Stimulated activated memory B cell treated with anti-CD40 and anti-IgM and Interleukin-4, amounts not matched to agents 10 μg/mL and 1 μg/mL and 100 μg/mL, for 72 hours (primary cell): Measurements from ENCODE around the gene CDH4.

Experiments
- ATAC-seq: fragments of 150-1000 bp; cut with Tn5 transposase; 2 replicates; pipeline ENCODE4 v1.10.0; 2021
- H3K27ac Mint-ChIP-seq: one replicate; pipeline ENCODE4 v1.8.0; 2022; ENCODE audit warnings: mild to moderate bottlenecking, mixed read lengths
- H3K27me3 Mint-ChIP-seq: one replicate; pipeline ENCODE4 v1.8.0; 2022; ENCODE audit warnings: mixed read lengths
- H3K36me3 Mint-ChIP-seq: one replicate; pipeline ENCODE4 v1.8.0; 2022; ENCODE audit warnings: mixed read lengths
- H3K4me1 Mint-ChIP-seq: one replicate; pipeline ENCODE4 v1.8.0; 2022; ENCODE audit warnings: mixed read lengths
- H3K4me3 Mint-ChIP-seq: one replicate; pipeline ENCODE4 v1.8.0; 2022; ENCODE audit warnings: mild to moderate bottlenecking, moderate library complexity, mixed read lengths
- H3K9me3 Mint-ChIP-seq: one replicate; pipeline ENCODE4 v1.8.0; 2022; ENCODE audit warnings: mixed read lengths

Gene CDH4

GRCh38 chr20:61287583-61288275 lies 35.7 kb downstream of the CDH4 start:
- Mint-ChIP-seq H3K27ac (no peak overlapping the region), H3K9me3 (peaks cover 3% of the 10 kb centered on the region), H3K4me3 (no peak overlapping the region), H3K36me3 (no peaks in the 10 kb centered on the region), H3K4me1 (no peaks in the 10 kb centered on the region), H3K27me3 (no peaks in the 10 kb centered on the region)
- no peak for ATAC-seq

GRCh38 chr20:61288331-61288784 lies 36.3 kb downstream of the CDH4 start:
- Mint-ChIP-seq H3K27me3 (no peaks in the 10 kb centered on the region), H3K4me1 (no peaks in the 10 kb centered on the region), H3K4me3 (no peak overlapping the region), H3K27ac (no peak overlapping the region), H3K9me3 (peaks cover 3% of the 10 kb centered on the region), H3K36me3 (no peaks in the 10 kb centered on the region)
- no peak for ATAC-seq

GRCh38 chr20:61289166-61289565 lies 37.1 kb downstream of the CDH4 start:
- no peaks in the 10 kb centered on the region for H3K4me1 Mint-ChIP-seq
- no peaks in the 10 kb centered on the region for H3K36me3 Mint-ChIP-seq
- H3K4me3 Mint-ChIP-seq: no peak overlapping the region
- H3K9me3 Mint-ChIP-seq: peaks cover 3% of the 10 kb centered on the region
- no peaks in the 10 kb centered on the region for H3K27me3 Mint-ChIP-seq
- no peak for ATAC-seq
- no peak overlapping the region for H3K27ac Mint-ChIP-seq

- Mint-ChIP-seq H3K9me3 (peaks cover 4% of the 10 kb centered on the region), H3K36me3 (no peaks in the 10 kb centered on the region), H3K27ac (no peak overlapping the region), H3K4me1 (no peaks in the 10 kb centered on the region), H3K27me3 (no peaks in the 10 kb centered on the region), H3K4me3 (no peak overlapping the region)
- ATAC-seq: no peak
Measured at GRCh38 chr20:61290721-61291120, 38.7 kb downstream of the CDH4 start.

- peaks cover 8% of the 10 kb centered on the region for H3K9me3 Mint-ChIP-seq
- no peaks in the 10 kb centered on the region for H3K27me3 Mint-ChIP-seq
Measured at GRCh38 chr20:61291166-61291829, 39.2 kb downstream of the CDH4 start.

GRCh38 chr20:61292391-61292790 lies 40.3 kb downstream of the CDH4 start:
- Mint-ChIP-seq H3K4me3 (no peak overlapping the region), H3K27ac (no peak overlapping the region), H3K36me3 (no peaks in the 10 kb centered on the region), H3K27me3 (no peaks in the 10 kb centered on the region), H3K4me1 (no peaks in the 10 kb centered on the region), H3K9me3 (peaks cover 8% of the 10 kb centered on the region)
- no peak for ATAC-seq

More at GRCh38 chr20:61291166-61291829, 39.2 kb downstream of the CDH4 start:
- H3K27ac Mint-ChIP-seq: no peak overlapping the region
- H3K36me3 Mint-ChIP-seq: no peaks in the 10 kb centered on the region
- H3K4me3 Mint-ChIP-seq: no peak overlapping the region
- no peak for ATAC-seq
- H3K4me1 Mint-ChIP-seq: no peaks in the 10 kb centered on the region

GRCh38 chr20:61292821-61293612 lies 41.0 kb downstream of the CDH4 start:
- peaks cover 8% of the 10 kb centered on the region for H3K9me3 Mint-ChIP-seq
- no peak for ATAC-seq
- H3K36me3 Mint-ChIP-seq: no peaks in the 10 kb centered on the region
- no peak overlapping the region for H3K27ac Mint-ChIP-seq
- H3K4me1 Mint-ChIP-seq: no peaks in the 10 kb centered on the region
- H3K27me3 Mint-ChIP-seq: no peaks in the 10 kb centered on the region
- no peak overlapping the region for H3K4me3 Mint-ChIP-seq

- Mint-ChIP-seq H3K27ac (no peak overlapping the region), H3K4me3 (no peak overlapping the region), H3K36me3 (no peaks in the 10 kb centered on the region), H3K4me1 (no peaks in the 10 kb centered on the region), H3K9me3 (peaks cover 8% of the 10 kb centered on the region), H3K27me3 (no peaks in the 10 kb centered on the region)
- no peak for ATAC-seq
Measured at GRCh38 chr20:61293951-61294350, 41.9 kb downstream of the CDH4 start.

- ATAC-seq: no peak
- H3K27me3 Mint-ChIP-seq: no peaks in the 10 kb centered on the region
- no peak overlapping the region for H3K4me3 Mint-ChIP-seq
- no peak overlapping the region for H3K27ac Mint-ChIP-seq
- H3K4me1 Mint-ChIP-seq: no peaks in the 10 kb centered on the region
- no peaks in the 10 kb centered on the region for H3K36me3 Mint-ChIP-seq
- H3K9me3 Mint-ChIP-seq: peaks cover 8% of the 10 kb centered on the region
Measured at GRCh38 chr20:61295249-61295648, 43.2 kb downstream of the CDH4 start.

- Mint-ChIP-seq H3K27ac (no peak overlapping the region), H3K36me3 (no peaks in the 10 kb centered on the region), H3K4me1 (no peaks in the 10 kb centered on the region), H3K9me3 (peaks cover 6% of the 10 kb centered on the region), H3K27me3 (no peaks in the 10 kb centered on the region), H3K4me3 (no peak overlapping the region)
- ATAC-seq: no peak
Measured at GRCh38 chr20:61295682-61296628, 43.9 kb downstream of the CDH4 start.

- Mint-ChIP-seq H3K27ac (no peak overlapping the region), H3K27me3 (no peaks in the 10 kb centered on the region), H3K4me1 (no peaks in the 10 kb centered on the region), H3K36me3 (no peaks in the 10 kb centered on the region), H3K9me3 (peaks cover 5% of the 10 kb centered on the region), H3K4me3 (no peak overlapping the region)
- no peak for ATAC-seq
Measured at GRCh38 chr20:61296629-61297019, 44.6 kb downstream of the CDH4 start.

GRCh38 chr20:61297491-61297890 lies 45.4 kb downstream of the CDH4 start:
- no peaks in the 10 kb centered on the region for H3K27me3 Mint-ChIP-seq
- no peak overlapping the region for H3K4me3 Mint-ChIP-seq
- no peaks in the 10 kb centered on the region for H3K4me1 Mint-ChIP-seq
- no peak for ATAC-seq
- H3K9me3 Mint-ChIP-seq: peaks cover 5% of the 10 kb centered on the region
- no peak overlapping the region for H3K27ac Mint-ChIP-seq
- H3K36me3 Mint-ChIP-seq: no peaks in the 10 kb centered on the region

- Mint-ChIP-seq H3K9me3 (peaks cover 5% of the 10 kb centered on the region), H3K4me3 (no peak overlapping the region), H3K36me3 (no peaks in the 10 kb centered on the region), H3K4me1 (no peaks in the 10 kb centered on the region), H3K27me3 (no peaks in the 10 kb centered on the region), H3K27ac (no peak overlapping the region)
- no peak for ATAC-seq
Measured at GRCh38 chr20:61297986-61298385, 45.9 kb downstream of the CDH4 start.

- no peak overlapping the region for H3K4me3 Mint-ChIP-seq
- no peak for ATAC-seq
- H3K27ac Mint-ChIP-seq: no peak overlapping the region
- no peaks in the 10 kb centered on the region for H3K36me3 Mint-ChIP-seq
- peaks cover 5% of the 10 kb centered on the region for H3K9me3 Mint-ChIP-seq
- H3K27me3 Mint-ChIP-seq: no peaks in the 10 kb centered on the region
- no peaks in the 10 kb centered on the region for H3K4me1 Mint-ChIP-seq
Measured at GRCh38 chr20:61298661-61299060, 46.6 kb downstream of the CDH4 start.

- Mint-ChIP-seq H3K4me1 (no peaks in the 10 kb centered on the region), H3K27me3 (no peaks in the 10 kb centered on the region), H3K27ac (no peak overlapping the region), H3K9me3 (peaks cover 5% of the 10 kb centered on the region), H3K4me3 (no peak overlapping the region), H3K36me3 (no peaks in the 10 kb centered on the region)
- ATAC-seq: no peak
Measured at GRCh38 chr20:61299104-61299503, 47.0 kb downstream of the CDH4 start.
